ENCODE measurements around the gene RNF207.

GRCh38 chr1:6224718-6225117 lies 18.8 kb downstream of the RNF207 start:
- TF ChIP-seq EZH2 (IDR thresholded peaks at IDR 0.05; ENCODE audit: borderline replicate concordance) (no peak), CTCF (IDR thresholded peaks at IDR 0.05; ENCODE audit: poor library complexity) (no peak), EZH2phosphoT487 (IDR thresholded peaks at IDR 0.05; ENCODE audit: low read depth, severe bottlenecking, unreplicated experiment) (no peak)
